ENCODE results near the gene H6PD.

DNA sequence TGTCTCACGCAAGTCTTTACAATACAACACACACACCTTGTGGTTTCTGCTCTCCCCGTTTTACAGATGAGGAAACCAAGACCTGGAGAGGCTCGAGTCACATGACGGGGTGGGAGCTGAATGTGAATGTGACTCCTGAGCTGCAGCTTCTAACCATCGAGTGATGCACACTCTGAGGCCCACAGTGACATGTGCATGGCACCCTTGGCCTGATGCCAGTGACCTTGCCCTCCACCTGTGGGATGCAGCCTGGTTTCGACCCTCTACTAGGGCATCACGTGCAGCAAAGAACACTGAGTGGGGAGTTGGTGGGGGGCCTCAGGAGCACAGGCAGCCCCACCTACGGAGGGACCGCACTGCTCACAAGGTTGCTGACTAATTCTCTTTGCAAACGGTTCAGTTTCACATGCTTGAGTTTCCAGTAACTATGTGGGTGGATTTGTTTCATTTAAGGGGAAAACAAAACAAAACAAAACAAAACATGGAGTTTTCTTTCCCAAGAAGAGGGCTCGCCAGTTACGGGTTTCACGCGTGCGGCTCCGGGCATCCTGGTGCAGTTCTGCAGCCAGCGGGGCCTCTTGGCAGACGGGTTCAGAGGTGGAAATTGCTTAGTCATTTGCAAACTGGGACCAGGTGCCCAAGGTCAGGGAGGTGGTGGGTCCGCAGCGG, 81.0 kb downstream of the H6PD start:
- TF ChIP-seq EZH2phosphoT487 (IDR thresholded peaks at IDR 0.05; ENCODE audit: low read depth): no peak
- TF ChIP-seq, protein P1, sequence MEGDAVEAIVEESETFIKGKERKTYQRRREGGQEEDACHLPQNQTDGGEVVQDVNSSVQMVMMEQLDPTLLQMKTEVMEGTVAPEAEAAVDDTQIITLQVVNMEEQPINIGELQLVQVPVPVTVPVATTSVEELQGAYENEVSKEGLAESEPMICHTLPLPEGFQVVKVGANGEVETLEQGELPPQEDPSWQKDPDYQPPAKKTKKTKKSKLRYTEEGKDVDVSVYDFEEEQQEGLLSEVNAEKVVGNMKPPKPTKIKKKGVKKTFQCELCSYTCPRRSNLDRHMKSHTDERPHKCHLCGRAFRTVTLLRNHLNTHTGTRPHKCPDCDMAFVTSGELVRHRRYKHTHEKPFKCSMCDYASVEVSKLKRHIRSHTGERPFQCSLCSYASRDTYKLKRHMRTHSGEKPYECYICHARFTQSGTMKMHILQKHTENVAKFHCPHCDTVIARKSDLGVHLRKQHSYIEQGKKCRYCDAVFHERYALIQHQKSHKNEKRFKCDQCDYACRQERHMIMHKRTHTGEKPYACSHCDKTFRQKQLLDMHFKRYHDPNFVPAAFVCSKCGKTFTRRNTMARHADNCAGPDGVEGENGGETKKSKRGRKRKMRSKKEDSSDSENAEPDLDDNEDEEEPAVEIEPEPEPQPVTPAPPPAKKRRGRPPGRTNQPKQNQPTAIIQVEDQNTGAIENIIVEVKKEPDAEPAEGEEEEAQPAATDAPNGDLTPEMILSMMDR (IDR thresholded peaks at IDR 0.05; ENCODE audit: low read depth, low read length): no peak
